Hepatocyte (in vitro differentiated cells): ENCODE measurements around the gene TMCC1.
"Not testable (repeated sequence)": the region's sequence is repeated elsewhere in the genome, so short reads cannot be mapped to it uniquely, and the experiment has no call there.

ENCODE experiments used
- CTCF ChIP-seq: fragments of 200-600 bp; sonication (generic); IDR thresholded peaks from 2 replicates; pipeline ENCODE4 v1.5.1; 2016; ENCODE audit warnings: antibody characterized with exemption, mild to moderate bottlenecking; ENCODE audit not compliant: poor library complexity
- EZH2 ChIP-seq: fragments of 200-600 bp; sonication (generic); IDR thresholded peaks from 2 replicates; pipeline ENCODE4 v1.6.1; 2016; ENCODE audit warnings: antibody characterized with exemption, mild to moderate bottlenecking, borderline replicate concordance
- EZH2phosphoT487 ChIP-seq: fragments of 200-600 bp; sonication (generic); IDR thresholded peaks from one replicate; pipeline ENCODE4 v1.6.1; 2018; ENCODE audit warnings: antibody characterized with exemption, mild to moderate bottlenecking, low read depth, moderate library complexity; ENCODE audit not compliant: unreplicated experiment, severe bottlenecking

- TF ChIP-seq CTCF, EZH2phosphoT487, EZH2: not testable (repeated sequence)
These were observed 36.7 kb downstream of the TMCC1 start for GRCh38 chr3:129856790-129857189.
